GM12878 (cell line): ENCODE results near the gene TMTC3.

Experiments used
- CTCF ChIP-seq, 3 experiments: IDR thresholded peaks in 2 of 3; conservative IDR thresholded peaks in 1 of 3; 2 replicates each; pipeline ENCODE4 v1.5.1; 2011; ENCODE audit warnings: low read depth in 3 of 3, low read length in 3 of 3, mild to moderate bottlenecking in 3 of 3, control low read depth in 2 of 3, moderate library complexity in 2 of 3, inconsistent platforms in 1 of 3, mixed read lengths in 1 of 3; ENCODE audit not compliant: control insufficient read depth in 2 of 3, insufficient read depth in 1 of 3; ENCODE audit errors: extremely low read depth in 1 of 3
- EZH2 ChIP-seq: IDR thresholded peaks from 2 replicates; pipeline ENCODE4 v1.6.1; 2012; ENCODE audit warnings: low read depth, mild to moderate bottlenecking, control low read depth, inconsistent platforms, low read length, borderline replicate concordance; ENCODE audit not compliant: control insufficient read depth
- MXI1 ChIP-seq: fragments of 150-350 bp; IDR thresholded peaks from 2 replicates; pipeline ENCODE4 v1.6.1; 2011; ENCODE audit warnings: low read depth, mild to moderate bottlenecking, inconsistent platforms, low read length, improper control_type of control experiment
- NRF1 ChIP-seq: conservative IDR thresholded peaks from 2 replicates; pipeline ENCODE4 v1.6.1; 2011; ENCODE audit warnings: mild to moderate bottlenecking, low read depth, low read length, improper control_type of control experiment
- POLR2A ChIP-seq: IDR thresholded peaks from 2 replicates; pipeline ENCODE4 v1.6.1; 2011; ENCODE audit warnings: low read depth, mild to moderate bottlenecking, low read length
- POU2F2 ChIP-seq: IDR thresholded peaks from 3 replicates; pipeline ENCODE4 v1.6.1; 2011; ENCODE audit warnings: low read depth, mild to moderate bottlenecking, low read length, borderline replicate concordance
- RCOR1 ChIP-seq: conservative IDR thresholded peaks from 2 replicates; pipeline ENCODE4 v1.6.1; 2012; ENCODE audit warnings: low read depth, low read length, improper control_type of control experiment
- ZNF592 ChIP-seq: fragments of 450-650 bp; IDR thresholded peaks from 2 replicates; pipeline ENCODE4 v1.6.1; 2017; ENCODE audit warnings: mild to moderate bottlenecking, moderate library complexity

- TF ChIP-seq ZNF592 (no peak), NRF1 (no peak), EZH2 (no peak), POU2F2 (no peak), MXI1 (no peak), CTCF (IDR thresholded peaks at IDR 0.05 in 2 of 3, conservative IDR thresholded peaks at IDR 0.05 in 1 of 3; ENCODE audit: control insufficient read depth in 2 of 3, extremely low read depth in 1 of 3, insufficient read depth in 1 of 3, low read depth in 3 of 3, low read length in 3 of 3) (no peak), RCOR1 (no peak), POLR2A (no peak)
Observed at GRCh38 chr12:88248606-88249005, 106.5 kb downstream of the TMTC3 start.
